ENCODE measurements around the gene CAMTA1.

CAMTA1 gene

DNA sequence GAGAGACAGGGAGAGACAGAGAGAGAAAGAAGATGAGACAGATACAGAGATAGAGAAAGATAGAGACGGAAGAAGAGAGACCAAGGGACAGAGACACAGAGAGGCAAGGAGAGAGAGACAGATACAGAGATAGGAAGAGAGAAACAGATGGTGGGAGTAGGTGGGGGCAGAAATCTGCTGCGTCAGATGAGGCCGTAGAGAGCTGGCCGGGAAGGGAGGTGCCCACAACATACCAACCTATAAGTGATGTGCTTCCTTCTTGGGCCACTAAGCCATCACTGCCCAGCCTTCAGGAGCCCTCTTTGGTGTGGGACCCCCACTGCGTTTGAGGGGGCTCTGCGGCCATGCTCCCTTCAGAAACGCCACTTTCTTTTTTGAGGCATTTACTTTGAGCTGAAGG is 678.3 kb downstream of the CAMTA1 start:
- H3K4me3 ChIP-seq (ENCODE audit: low read depth, low read length) = no peak overlapping the region
- no peak for DNase-seq (ENCODE audit: low read depth)

DNA sequence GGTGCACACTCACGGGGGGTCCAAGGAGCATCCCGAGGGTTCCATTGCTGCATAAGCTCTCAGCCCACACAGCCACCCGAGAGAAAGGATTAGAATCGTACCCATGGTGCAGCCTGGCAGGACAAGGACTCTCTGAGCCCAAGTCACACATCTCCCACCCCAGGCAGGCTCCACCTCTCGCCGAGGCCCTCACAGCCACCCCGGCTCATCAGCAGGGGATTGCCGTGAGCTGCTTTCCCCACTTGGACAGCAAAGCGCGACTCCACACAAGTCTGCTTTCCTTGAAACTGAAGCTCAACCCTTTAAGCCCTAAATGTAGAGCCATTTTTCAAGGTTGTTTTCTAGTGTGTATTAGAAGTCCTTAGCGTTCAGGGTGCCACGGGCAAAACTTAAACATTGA is 679.5 kb downstream of the CAMTA1 start:
- no peak for DNase-seq (ENCODE audit: low read depth)
- no peak overlapping the region for H3K4me3 ChIP-seq (ENCODE audit: low read depth, low read length)

GRCh38 chr1:7467476-7468175 is 682.4 kb downstream of the CAMTA1 start:
- H3K4me3 ChIP-seq (ENCODE audit: low read depth, low read length) = no peak overlapping the region

DNA sequence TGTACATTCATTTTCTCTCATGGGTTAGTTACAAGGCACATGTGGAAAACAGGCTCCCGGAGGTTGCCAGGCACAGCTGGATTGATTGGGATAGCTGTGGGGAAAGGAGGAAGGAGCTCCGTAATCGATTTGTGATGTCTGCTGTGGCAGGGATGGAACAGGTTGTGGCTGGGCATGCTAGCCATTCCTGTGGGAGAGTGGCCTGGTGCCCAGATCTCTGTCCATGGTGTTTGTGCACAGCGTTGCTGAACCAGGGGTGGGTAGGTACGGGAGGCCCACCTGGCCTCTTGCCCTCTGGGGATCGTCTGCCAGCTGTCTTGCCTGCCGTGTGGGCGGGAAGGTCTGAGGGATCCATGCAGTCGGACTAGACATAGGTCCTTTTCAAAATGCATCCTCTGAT is 683.0 kb downstream of the CAMTA1 start:
- DNase-seq (ENCODE audit: low read depth) = no peak
- no peak overlapping the region for H3K4me3 ChIP-seq (ENCODE audit: low read depth, low read length)

More at GRCh38 chr1:7467476-7468175, 682.4 kb downstream of the CAMTA1 start:
- DNase-seq (ENCODE audit: low read depth) = no peak

DNA sequence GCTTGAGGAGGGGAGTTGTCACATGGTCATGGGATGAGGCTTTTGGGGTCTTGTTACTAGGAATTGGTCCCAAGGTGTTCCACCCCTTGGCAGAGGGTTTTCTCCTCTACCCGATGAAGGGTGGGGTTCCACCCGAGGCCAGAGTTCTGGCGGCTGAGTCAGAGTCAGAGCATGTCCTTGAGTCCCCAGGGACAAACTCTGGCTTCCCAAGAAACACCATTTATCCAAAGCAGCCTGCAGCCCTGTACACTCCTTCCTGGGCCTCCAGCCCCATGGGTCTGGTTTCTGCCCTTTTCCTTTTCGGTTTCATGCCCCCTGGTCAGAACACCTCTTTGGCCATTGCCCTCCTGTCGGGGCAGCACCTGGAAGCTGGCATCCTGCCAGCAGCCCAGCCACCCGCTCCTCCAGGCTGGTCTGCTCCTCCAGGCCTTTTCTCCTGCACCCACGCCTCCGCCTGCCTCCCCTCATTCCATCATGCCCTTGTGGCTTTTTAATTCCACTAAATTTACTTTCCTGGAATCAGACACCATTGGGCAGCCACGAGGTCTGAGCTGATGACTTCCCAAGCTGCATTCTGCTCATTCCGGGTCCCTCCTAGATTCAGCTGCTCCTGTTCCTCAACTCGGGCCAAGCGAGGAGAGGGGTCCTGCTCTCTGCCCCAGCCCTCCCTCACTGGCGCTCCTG is 684.1 kb downstream of the CAMTA1 start:
- H3K4me3 ChIP-seq (ENCODE audit: low read depth, low read length) = no peak overlapping the region
- DNase-seq (ENCODE audit: low read depth) = peak; percentile 67

DNA sequence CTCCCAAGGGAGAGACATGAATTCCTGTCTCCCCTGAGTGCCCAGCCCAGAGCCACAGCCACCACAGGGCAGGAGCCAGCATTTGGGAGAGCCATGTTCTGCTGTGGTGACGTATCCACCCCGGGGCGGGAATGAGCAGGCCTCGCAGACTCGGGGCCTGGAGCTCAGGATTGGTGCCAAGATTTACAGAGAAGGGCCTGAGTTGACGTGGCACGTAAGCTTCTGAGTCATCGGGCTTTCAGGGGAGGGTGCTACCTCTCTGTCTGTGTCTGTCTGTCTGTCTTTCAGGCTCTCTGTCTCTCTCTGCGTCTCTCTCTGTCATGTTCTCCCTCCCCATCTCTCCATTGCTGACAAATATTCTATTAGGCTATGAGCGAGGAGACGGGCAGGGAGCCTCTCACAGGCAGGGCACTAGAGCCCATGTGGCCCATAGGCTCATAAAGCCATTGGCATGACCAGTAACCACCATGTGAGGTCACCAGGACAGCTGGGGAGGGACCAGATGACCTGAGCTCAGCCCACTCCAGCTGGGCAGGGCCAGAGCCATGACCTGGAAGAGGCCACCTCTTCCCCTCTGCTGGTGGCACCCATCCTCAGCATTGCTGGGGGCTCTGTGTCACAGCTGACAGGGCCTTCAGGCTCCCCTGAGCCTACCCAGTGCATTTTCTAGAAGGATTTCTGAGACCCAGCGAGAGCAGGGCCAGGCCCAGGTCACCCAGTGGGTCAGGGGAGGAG is 685.8 kb downstream of the CAMTA1 start:
- DNase-seq (ENCODE audit: low read depth) = peak; percentile 97
- no peak overlapping the region for H3K4me3 ChIP-seq (ENCODE audit: low read depth, low read length)

DNA sequence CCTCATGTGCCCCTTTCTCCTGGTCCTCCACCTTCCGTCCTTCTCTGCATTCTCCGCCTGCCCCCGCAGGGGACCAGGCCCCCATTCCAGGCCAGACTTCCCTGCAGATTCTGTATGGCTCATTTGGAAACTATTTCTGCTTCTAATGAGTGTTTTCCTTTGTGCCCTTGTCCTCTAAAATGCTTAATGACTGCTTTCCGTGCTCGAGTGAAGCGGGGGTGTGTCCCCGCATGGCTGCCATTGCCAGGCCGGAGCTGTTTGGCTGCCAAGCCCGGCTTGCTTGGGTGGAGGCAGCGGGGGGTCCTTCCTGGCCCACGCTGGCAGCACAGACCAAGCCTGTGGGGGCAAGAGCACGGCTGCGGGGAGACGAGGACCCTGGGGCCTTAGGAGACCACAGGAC is 686.6 kb downstream of the CAMTA1 start:
- no peak overlapping the region for H3K4me3 ChIP-seq (ENCODE audit: low read depth, low read length)

DNA sequence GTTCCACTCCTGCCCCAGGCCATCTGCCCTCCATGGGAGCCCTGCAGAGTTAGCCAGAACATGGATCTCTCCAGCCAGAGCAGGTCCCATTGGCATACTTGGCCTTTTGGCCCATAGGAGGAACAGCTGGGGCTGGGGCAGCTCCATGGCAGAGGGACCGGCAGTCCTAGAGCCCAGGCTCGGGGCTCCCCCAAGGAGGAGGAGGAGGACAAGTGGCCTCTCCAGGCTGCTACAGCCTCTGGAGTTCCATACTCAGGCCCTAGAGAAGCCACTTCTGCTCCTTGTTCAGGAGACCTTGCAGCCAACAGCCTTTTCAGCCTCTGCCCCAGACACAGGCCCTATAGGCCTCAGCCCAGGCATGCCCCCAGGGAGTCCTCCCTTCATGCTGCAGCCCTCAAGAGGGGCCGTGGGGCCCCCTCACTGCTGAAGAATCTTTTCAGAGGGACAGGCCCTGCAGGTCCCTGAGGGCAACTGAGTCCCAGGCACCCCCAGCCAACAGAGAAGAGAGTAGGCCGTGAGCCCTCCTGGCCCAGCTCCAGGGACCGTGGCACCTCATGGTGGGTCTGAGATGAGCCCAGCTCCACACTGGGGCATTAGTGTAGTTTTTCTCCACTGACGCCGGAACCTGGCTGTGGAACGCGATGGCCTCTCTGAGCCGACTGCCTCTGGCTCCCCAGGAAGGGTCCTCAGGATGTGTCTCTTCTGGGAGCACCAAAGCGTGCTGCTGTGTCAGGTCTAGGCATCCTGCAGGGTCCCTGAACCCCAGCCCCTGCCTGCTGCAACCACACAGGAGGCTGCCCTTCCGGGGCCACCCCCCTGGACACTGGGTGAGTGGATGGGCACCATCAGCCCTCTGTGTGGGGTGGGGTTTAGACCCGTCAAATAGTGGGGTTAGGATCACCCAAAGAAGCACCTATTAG is 688.2 kb downstream of the CAMTA1 start:
- DNase-seq (ENCODE audit: low read depth) = no peak
- H3K4me3 ChIP-seq (ENCODE audit: low read depth, low read length) = no peak overlapping the region

More for the DNA sequence above, 686.6 kb downstream of the CAMTA1 start:
- no peak for DNase-seq (ENCODE audit: low read depth)

- DNase-seq (ENCODE audit: low read depth) = no peak
- no peak overlapping the region for H3K4me3 ChIP-seq (ENCODE audit: low read depth, low read length)
Observed at GRCh38 chr1:7474143-7474490, 688.9 kb downstream of the CAMTA1 start.

- DNase-seq (ENCODE audit: low read depth) = no peak
- no peak overlapping the region for H3K4me3 ChIP-seq (ENCODE audit: low read depth, low read length)
Observed at GRCh38 chr1:7474786-7475502, 689.7 kb downstream of the CAMTA1 start.

DNA sequence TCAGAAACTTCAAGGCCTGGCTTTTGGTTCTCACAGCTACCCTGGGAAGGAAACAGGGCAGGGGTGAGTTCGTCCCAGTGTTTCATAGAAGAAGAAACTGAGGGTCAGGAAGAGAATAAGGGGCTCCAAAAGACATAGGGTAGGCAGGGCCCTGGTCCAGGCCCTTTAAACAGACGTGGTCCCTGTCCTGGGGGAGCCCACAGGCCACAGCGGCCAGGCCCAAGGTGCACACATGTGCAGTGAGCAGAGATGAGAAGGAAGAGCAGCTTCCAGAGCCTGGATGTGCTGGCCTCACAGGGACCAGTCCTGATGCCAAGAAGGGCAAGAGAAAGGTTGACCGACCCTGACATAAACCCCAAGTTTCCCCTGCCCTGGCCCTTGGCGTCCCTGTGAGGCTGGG is 690.4 kb downstream of the CAMTA1 start:
- no peak overlapping the region for H3K4me3 ChIP-seq (ENCODE audit: low read depth, low read length)
- DNase-seq (ENCODE audit: low read depth) = no peak

- no peak overlapping the region for H3K4me3 ChIP-seq (ENCODE audit: low read depth, low read length)
- DNase-seq (ENCODE audit: low read depth) = no peak
Observed at GRCh38 chr1:7476402-7476801, 691.1 kb downstream of the CAMTA1 start.

- no peak for DNase-seq (ENCODE audit: low read depth)
Observed at GRCh38 chr1:7476861-7477547, 691.8 kb downstream of the CAMTA1 start.

GRCh38 chr1:7477593-7477992 is 692.3 kb downstream of the CAMTA1 start:
- no peak overlapping the region for H3K4me3 ChIP-seq (ENCODE audit: low read depth, low read length)
- no peak for DNase-seq (ENCODE audit: low read depth)

More at GRCh38 chr1:7476861-7477547, 691.8 kb downstream of the CAMTA1 start:
- H3K4me3 ChIP-seq (ENCODE audit: low read depth, low read length) = no peak overlapping the region

GRCh38 chr1:7478142-7478790 is 693.0 kb downstream of the CAMTA1 start:
- H3K4me3 ChIP-seq (ENCODE audit: low read depth, low read length) = no peak overlapping the region
- no peak for DNase-seq (ENCODE audit: low read depth)

GRCh38 chr1:7478809-7479499 is 693.7 kb downstream of the CAMTA1 start:
- no peak overlapping the region for H3K4me3 ChIP-seq (ENCODE audit: low read depth, low read length)
- DNase-seq (ENCODE audit: low read depth) = peak; percentile 90

- no peak overlapping the region for H3K4me3 ChIP-seq (ENCODE audit: low read depth, low read length)
- no peak for DNase-seq (ENCODE audit: low read depth)
Observed at GRCh38 chr1:7479571-7479970, 694.3 kb downstream of the CAMTA1 start.
